ENCODE results near the gene NF1.
"Not testable (repeated sequence)": the region's sequence is repeated elsewhere in the genome, so short reads cannot be mapped to it uniquely, and the experiment has no call there.

Gene NF1

GRCh38 chr17:31155208-31155810, 60.5 kb downstream of the NF1 start:
- Histone ChIP-seq H2BK12ac (ENCODE audit: low read length in 2 of 2) (no peak overlapping the region), H3K4ac (ENCODE audit: low read depth in 1 of 2, low read length in 2 of 2) (no peak overlapping the region), H2BK120ac (ENCODE audit: low read depth, low read length) (no peak overlapping the region), H3K27ac (ENCODE audit: low read length, poor library complexity, severe bottlenecking) (peak overlapping the region; percentile 70), H4K8ac (ENCODE audit: low read length) (no peak overlapping the region), H3K9ac (ENCODE audit: low read length) (peak overlapping the region; percentile 55), H3K36me3 (ENCODE audit: control insufficient read depth in 1 of 2, insufficient read depth in 2 of 2, low read depth in 1 of 2, low read length in 2 of 2) (peaks cover 0 to 11% of the 10 kb centered on the region in 2 experiments), H3K9me3 (ENCODE audit: control insufficient read depth, low read length) (peaks cover 5% of the 10 kb centered on the region), H2BK15ac (ENCODE audit: low read depth, poor library complexity, severe bottlenecking) (no peak overlapping the region), H2AK5ac (ENCODE audit: low read length, severe bottlenecking) (no peak overlapping the region), H3K23ac (ENCODE audit: low read length in 2 of 2) (no peak overlapping the region), H3K4me2 (ENCODE audit: low read length, poor library complexity, severe bottlenecking) (no peak overlapping the region), H3K4me3 (ENCODE audit: insufficient read depth in 1 of 2, low read depth in 1 of 2, low read length in 2 of 2) (no peak overlapping the region), H3K18ac (ENCODE audit: low read depth in 1 of 2, low read length in 2 of 2) (no peak overlapping the region), H3K4me1 (ENCODE audit: control insufficient read depth, insufficient read depth, low read depth, low read length) (peaks cover 3% of the 10 kb centered on the region), H3K14ac (ENCODE audit: low read length in 2 of 2) (no peak overlapping the region), H2AFZ (ENCODE audit: low read depth, low read length) (no peak overlapping the region), H4K91ac (ENCODE audit: low read length) (no peak overlapping the region), H2BK5ac (ENCODE audit: low read depth, low read length, poor library complexity, severe bottlenecking) (no peak overlapping the region), H3K27me3 (ENCODE audit: control insufficient read depth in 1 of 2, insufficient read depth in 1 of 2, low read length in 2 of 2) (no peaks in the 10 kb centered on the region), H3K79me1 (replicated peaks; ENCODE audit: low read length, poor library complexity, severe bottlenecking) (peaks cover 6% of the 10 kb centered on the region)
- WGBS, result no CpG with 5 or more reads among the region's 1 CpG
- DNase-seq, result no peak

- Histone ChIP-seq H2AK5ac (ENCODE audit: low read length, severe bottlenecking) (no peak overlapping the region), H3K36me3 (ENCODE audit: control insufficient read depth in 1 of 2, insufficient read depth in 2 of 2, low read depth in 1 of 2, low read length in 2 of 2) (peaks cover 0 to 19% of the 10 kb centered on the region in 2 experiments), H2AFZ (ENCODE audit: low read depth, low read length) (no peak overlapping the region), H3K4ac (ENCODE audit: low read depth in 1 of 2, low read length in 2 of 2) (no peak overlapping the region), H3K27me3 (ENCODE audit: control insufficient read depth in 1 of 2, insufficient read depth in 1 of 2, low read length in 2 of 2) (no peaks in the 10 kb centered on the region), H2BK12ac (ENCODE audit: low read length in 2 of 2) (no peak overlapping the region), H3K14ac (ENCODE audit: low read length in 2 of 2) (no peak overlapping the region), H3K18ac (ENCODE audit: low read depth in 1 of 2, low read length in 2 of 2) (no peak overlapping the region), H3K4me2 (ENCODE audit: low read length, poor library complexity, severe bottlenecking) (no peak overlapping the region), H3K4me1 (ENCODE audit: control insufficient read depth, insufficient read depth, low read depth, low read length) (peaks cover 3% of the 10 kb centered on the region), H4K8ac (ENCODE audit: low read length) (no peak overlapping the region), H3K9me3 (ENCODE audit: control insufficient read depth, low read length) (peaks cover 5% of the 10 kb centered on the region), H2BK5ac (ENCODE audit: low read depth, low read length, poor library complexity, severe bottlenecking) (no peak overlapping the region), H2BK120ac (ENCODE audit: low read depth, low read length) (no peak overlapping the region), H4K91ac (ENCODE audit: low read length) (no peak overlapping the region), H2BK15ac (ENCODE audit: low read depth, poor library complexity, severe bottlenecking) (no peak overlapping the region), H3K9ac (ENCODE audit: low read length) (peak overlapping the region; percentile 55), H3K4me3 (ENCODE audit: insufficient read depth in 1 of 2, low read depth in 1 of 2, low read length in 2 of 2) (no peak overlapping the region), H3K23ac (ENCODE audit: low read length in 2 of 2) (no peak overlapping the region), H3K79me1 (replicated peaks; ENCODE audit: low read length, poor library complexity, severe bottlenecking) (peaks cover 7% of the 10 kb centered on the region), H3K27ac (ENCODE audit: low read length, poor library complexity, severe bottlenecking) (peak overlapping the region; percentile 40)
- no peak for DNase-seq
- WGBS, result no CpG with 5 or more reads among the region's 2 CpGs
These were observed 61.5 kb downstream of the NF1 start for GRCh38 chr17:31156326-31156725.

GRCh38 chr17:31156864-31157263, 62.1 kb downstream of the NF1 start:
- not testable (repeated sequence) for H3K4me3 ChIP-seq (ENCODE audit: insufficient read depth in 1 of 2, low read depth in 1 of 2, low read length in 2 of 2); H2BK5ac ChIP-seq (ENCODE audit: low read depth, low read length, poor library complexity, severe bottlenecking); H3K79me1 ChIP-seq (replicated peaks; ENCODE audit: low read length, poor library complexity, severe bottlenecking); H3K18ac ChIP-seq (ENCODE audit: low read depth in 1 of 2, low read length in 2 of 2); H3K4ac ChIP-seq (ENCODE audit: low read depth in 1 of 2, low read length in 2 of 2); H3K23ac ChIP-seq (ENCODE audit: low read length in 2 of 2); H2BK12ac ChIP-seq (ENCODE audit: low read length in 2 of 2); H4K8ac ChIP-seq (ENCODE audit: low read length); H3K4me1 ChIP-seq (ENCODE audit: control insufficient read depth, insufficient read depth, low read depth, low read length); DNase-seq; H3K4me2 ChIP-seq (ENCODE audit: low read length, poor library complexity, severe bottlenecking); H2AK5ac ChIP-seq (ENCODE audit: low read length, severe bottlenecking); H3K27me3 ChIP-seq (ENCODE audit: control insufficient read depth in 1 of 2, insufficient read depth in 1 of 2, low read length in 2 of 2); H4K91ac ChIP-seq (ENCODE audit: low read length); H3K9me3 ChIP-seq (ENCODE audit: control insufficient read depth, low read length); H2BK15ac ChIP-seq (ENCODE audit: low read depth, poor library complexity, severe bottlenecking); H2AFZ ChIP-seq (ENCODE audit: low read depth, low read length); H3K14ac ChIP-seq (ENCODE audit: low read length in 2 of 2); H2BK120ac ChIP-seq (ENCODE audit: low read depth, low read length)
- Histone ChIP-seq H3K36me3 (ENCODE audit: control insufficient read depth in 1 of 2, insufficient read depth in 2 of 2, low read depth in 1 of 2, low read length in 2 of 2) (peaks cover 0 to 21% of the 10 kb centered on the region in 2 experiments), H3K9ac (ENCODE audit: low read length) (peak overlapping the region; percentile 55), H3K27ac (ENCODE audit: low read length, poor library complexity, severe bottlenecking) (peak overlapping the region; percentile 40)
- over 99% methylated on average over 6 of the region's 6 CpGs for WGBS

- H2AFZ ChIP-seq (ENCODE audit: low read depth, low read length), result no peak overlapping the region
- no peak overlapping the region for H3K18ac ChIP-seq (ENCODE audit: low read depth in 1 of 2, low read length in 2 of 2)
- H2BK120ac ChIP-seq (ENCODE audit: low read depth, low read length), result no peak overlapping the region
- H4K8ac ChIP-seq (ENCODE audit: low read length), result no peak overlapping the region
- no peak overlapping the region for H2AK5ac ChIP-seq (ENCODE audit: low read length, severe bottlenecking)
- no peak overlapping the region for H3K23ac ChIP-seq (ENCODE audit: low read length in 2 of 2)
- H3K14ac ChIP-seq (ENCODE audit: low read length in 2 of 2), result no peak overlapping the region
- H3K79me1 ChIP-seq (replicated peaks; ENCODE audit: low read length, poor library complexity, severe bottlenecking), result peaks cover 7% of the 10 kb centered on the region
- WGBS, result 100% methylated on average over 1 of the region's 1 CpG
- peaks cover 3% of the 10 kb centered on the region for H3K4me1 ChIP-seq (ENCODE audit: control insufficient read depth, insufficient read depth, low read depth, low read length)
- H2BK15ac ChIP-seq (ENCODE audit: low read depth, poor library complexity, severe bottlenecking), result no peak overlapping the region
- peak overlapping the region; percentile 85 for H3K9ac ChIP-seq (ENCODE audit: low read length)
- H3K9me3 ChIP-seq (ENCODE audit: control insufficient read depth, low read length), result no peaks in the 10 kb centered on the region
- no peak overlapping the region for H3K27ac ChIP-seq (ENCODE audit: low read length, poor library complexity, severe bottlenecking)
- peak; percentile 31 for DNase-seq
- no peak overlapping the region for H2BK12ac ChIP-seq (ENCODE audit: low read length in 2 of 2)
- H3K4me3 ChIP-seq (ENCODE audit: insufficient read depth in 1 of 2, low read depth in 1 of 2, low read length in 2 of 2), result peak overlapping the region in 1 of 2 experiments; percentile 52
- no peak overlapping the region for H2BK5ac ChIP-seq (ENCODE audit: low read depth, low read length, poor library complexity, severe bottlenecking)
- no peak overlapping the region for H3K4ac ChIP-seq (ENCODE audit: low read depth in 1 of 2, low read length in 2 of 2)
- no peak overlapping the region for H4K91ac ChIP-seq (ENCODE audit: low read length)
- H3K4me2 ChIP-seq (ENCODE audit: low read length, poor library complexity, severe bottlenecking), result no peak overlapping the region
- H3K36me3 ChIP-seq (ENCODE audit: control insufficient read depth in 1 of 2, insufficient read depth in 2 of 2, low read depth in 1 of 2, low read length in 2 of 2), result peaks cover 0 to 33% of the 10 kb centered on the region in 2 experiments
- H3K27me3 ChIP-seq (ENCODE audit: control insufficient read depth in 1 of 2, insufficient read depth in 1 of 2, low read length in 2 of 2), result no peaks in the 10 kb centered on the region
These were observed 64.1 kb downstream of the NF1 start for GRCh38 chr17:31158746-31159377.
